Breast epithelium (tissue), 3 donors: ENCODE data around the gene ACMSD.

Experiments
- POLR2A ChIP-seq: fragments of 450-650 bp; IDR thresholded peaks from one replicate; pipeline ENCODE4 v1.6.1; 2016; ENCODE audit warnings: antibody characterized with exemption, mild to moderate bottlenecking, moderate library complexity
- POLR2AphosphoS5 ChIP-seq, 3 donors: sonication (generic); formaldehyde crosslinking; IDR thresholded peaks; one replicate each; pipeline ENCODE4 v1.6.1; 2017; ENCODE audit warnings: antibody characterized with exemption in 3 of 3
- TF ChIP-seq, protein P1 (sequence below), 3 donors: fragments of 450-650 bp; IDR thresholded peaks; one replicate each; pipeline ENCODE4 v1.5.1; 2016 to 2017; ENCODE audit warnings: antibody characterized with exemption in 3 of 3, mild to moderate bottlenecking in 3 of 3, moderate library complexity in 3 of 3

GRCh38 chr2:134866498-134867099 is 28.2 kb downstream of the ACMSD start:
- TF ChIP-seq POLR2A (no peak), POLR2AphosphoS5 (IDR thresholded peaks at IDR 0.05) (no peak)
- TF ChIP-seq, protein P1, sequence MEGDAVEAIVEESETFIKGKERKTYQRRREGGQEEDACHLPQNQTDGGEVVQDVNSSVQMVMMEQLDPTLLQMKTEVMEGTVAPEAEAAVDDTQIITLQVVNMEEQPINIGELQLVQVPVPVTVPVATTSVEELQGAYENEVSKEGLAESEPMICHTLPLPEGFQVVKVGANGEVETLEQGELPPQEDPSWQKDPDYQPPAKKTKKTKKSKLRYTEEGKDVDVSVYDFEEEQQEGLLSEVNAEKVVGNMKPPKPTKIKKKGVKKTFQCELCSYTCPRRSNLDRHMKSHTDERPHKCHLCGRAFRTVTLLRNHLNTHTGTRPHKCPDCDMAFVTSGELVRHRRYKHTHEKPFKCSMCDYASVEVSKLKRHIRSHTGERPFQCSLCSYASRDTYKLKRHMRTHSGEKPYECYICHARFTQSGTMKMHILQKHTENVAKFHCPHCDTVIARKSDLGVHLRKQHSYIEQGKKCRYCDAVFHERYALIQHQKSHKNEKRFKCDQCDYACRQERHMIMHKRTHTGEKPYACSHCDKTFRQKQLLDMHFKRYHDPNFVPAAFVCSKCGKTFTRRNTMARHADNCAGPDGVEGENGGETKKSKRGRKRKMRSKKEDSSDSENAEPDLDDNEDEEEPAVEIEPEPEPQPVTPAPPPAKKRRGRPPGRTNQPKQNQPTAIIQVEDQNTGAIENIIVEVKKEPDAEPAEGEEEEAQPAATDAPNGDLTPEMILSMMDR (IDR thresholded peaks at IDR 0.05) = no peak
